Lung microvascular endothelial cell (primary cell): ENCODE measurements around the gene MT4. TPM values are rescaled to one million over a fixed set of nuclear protein-coding genes. Genes with fewer than 3 reads are reported as not detected.

Experiments
- DNase-seq, 2 donors: peaks; one replicate each; pipeline versions ENCODE4 v3.0.0 to v3.0.0-alpha.2; 2010; ENCODE audit warnings: low read depth in 2 of 2
- total RNA-seq: library from RNA; depleted of rRNA; stranded (reverse); fragments of >200 nt; gene quantifications from 2 replicates; pipeline ENCODE4 v1.2.1, GENCODE V29; 2014

MT4 gene
- total RNA-seq, 1 donor from 2014 or later: not detected

DNA sequence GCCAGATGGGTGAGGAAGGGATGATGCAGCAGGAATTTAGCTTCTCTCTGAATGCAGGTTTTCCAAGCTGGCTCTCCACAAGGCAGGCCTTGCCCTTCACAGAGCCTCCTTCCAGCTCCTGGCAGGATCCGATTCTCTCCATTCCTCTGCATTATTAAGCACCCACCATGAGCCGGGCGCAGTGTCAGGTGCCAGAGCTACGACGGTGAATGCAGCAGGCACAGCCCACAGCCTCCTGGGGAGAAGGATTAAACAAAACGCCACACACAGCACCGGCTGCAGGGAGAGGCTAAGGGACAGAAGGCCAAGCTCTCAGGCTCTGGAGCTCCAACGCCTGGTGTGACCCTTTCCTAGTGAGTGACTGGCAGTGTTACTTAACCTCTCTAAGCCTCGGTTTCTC is 36.5 kb downstream of the MT4 start:
- no peak for DNase-seq

DNA sequence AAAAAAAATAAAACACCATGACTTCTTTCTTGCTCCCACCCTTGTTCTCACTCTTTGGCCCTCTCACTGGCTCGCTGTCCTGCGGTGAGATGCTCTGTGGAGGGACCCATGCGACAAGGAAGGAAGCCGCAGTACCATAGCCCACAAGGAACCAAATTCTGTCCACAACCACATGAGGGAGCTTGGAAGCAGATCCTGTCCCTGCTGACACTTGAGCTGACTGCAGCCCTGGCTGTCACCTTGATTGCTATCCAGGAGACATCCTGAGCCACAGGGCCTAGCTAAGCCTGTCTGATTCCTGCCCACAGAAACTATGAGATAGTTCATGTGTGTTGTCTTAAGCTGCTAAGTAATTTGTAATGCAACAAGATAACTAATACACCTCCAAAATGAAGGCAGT is 38.7 kb downstream of the MT4 start:
- DNase-seq: peak; percentile 66 to 68

DNA sequence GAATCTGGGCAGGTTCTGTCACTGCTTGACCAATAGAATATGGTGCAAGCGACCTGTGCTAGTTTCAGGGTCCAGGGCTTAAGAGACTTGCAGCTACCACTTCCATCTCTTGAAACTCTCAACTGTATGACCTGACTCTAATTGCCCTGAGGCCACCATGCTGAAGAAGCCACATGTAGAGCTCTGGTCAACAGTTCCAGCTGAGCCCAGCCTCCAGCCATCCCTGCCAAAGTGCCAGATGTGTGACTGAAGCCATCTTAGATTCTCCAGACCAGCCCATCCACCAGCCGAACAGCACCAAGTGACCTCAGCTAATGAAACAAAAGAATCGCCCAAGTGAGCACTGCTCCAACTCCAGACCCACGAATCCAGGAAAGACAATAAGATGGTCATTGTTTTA is 40.1 kb downstream of the MT4 start:
- no peak for DNase-seq

DNA sequence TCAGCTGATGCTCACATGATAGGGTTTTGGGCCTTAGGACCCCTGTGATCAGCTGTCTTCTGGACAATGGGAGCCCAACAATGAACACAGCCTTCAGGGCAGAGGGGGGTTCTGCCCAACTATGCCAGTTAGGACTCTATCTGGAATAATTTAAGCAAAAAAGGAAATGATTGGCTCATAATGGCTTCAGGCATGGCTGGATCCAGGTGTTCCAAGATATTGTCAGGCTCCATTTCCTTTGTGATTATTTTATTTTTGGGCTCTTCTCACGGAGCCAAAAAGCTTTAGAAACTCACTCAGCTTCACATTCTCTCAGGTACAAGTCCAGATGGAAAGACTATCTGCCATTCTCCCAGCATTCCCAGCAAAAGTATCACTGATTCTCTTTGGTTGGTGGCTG is 40.6 kb downstream of the MT4 start:
- DNase-seq: no peak

DNA sequence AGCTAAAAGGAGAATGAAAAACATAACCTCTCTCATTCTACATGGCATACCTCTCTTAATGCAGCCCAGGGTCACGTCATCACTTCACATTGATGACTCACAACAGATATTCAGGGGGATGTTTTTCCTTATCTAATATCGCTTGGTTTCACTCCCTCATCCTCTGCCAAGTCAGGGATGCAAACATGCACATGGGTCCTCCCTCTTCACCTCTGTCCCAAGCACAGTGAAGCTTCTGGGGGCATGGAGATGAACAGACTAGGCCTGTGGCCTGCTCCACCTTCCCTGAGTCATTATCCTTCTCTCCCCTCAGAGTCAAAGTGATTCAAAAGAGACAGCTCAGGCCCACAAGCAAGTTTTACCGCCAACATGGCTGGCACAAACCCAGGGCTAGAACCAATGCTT is 41.2 kb downstream of the MT4 start:
- DNase-seq: peak; percentile 62 to 71

DNA sequence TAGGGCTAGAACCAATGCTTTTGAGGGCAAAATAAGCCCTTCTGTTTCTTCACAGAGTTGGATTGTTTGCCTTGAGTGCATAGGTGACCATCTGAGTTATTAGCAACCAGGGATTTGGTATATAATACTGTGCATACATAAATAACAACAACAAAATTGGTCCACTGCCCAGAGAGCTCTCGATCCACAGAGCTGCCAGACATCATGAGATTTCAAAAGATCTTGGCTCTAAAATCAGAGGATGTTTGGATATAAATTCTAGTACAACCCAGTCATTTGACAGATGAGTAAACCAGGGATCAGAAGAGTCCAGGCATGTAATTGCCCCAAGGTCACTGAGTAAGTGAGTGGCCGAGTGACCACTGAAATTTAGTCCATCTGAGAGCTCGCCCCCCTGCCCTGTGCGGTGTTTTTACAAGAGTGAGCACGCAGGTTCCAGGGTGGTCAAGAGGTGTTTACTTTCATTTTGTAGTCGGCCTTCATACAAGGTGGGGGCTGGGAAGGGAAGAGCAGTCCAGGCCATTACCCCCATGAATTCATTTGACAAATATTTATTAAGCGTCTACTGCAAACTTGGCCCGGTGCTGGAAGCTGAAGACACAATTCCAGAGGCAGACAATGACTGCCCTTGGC is 41.7 kb downstream of the MT4 start:
- peak in 1 of 2 donors; percentile 77 for DNase-seq

DNA sequence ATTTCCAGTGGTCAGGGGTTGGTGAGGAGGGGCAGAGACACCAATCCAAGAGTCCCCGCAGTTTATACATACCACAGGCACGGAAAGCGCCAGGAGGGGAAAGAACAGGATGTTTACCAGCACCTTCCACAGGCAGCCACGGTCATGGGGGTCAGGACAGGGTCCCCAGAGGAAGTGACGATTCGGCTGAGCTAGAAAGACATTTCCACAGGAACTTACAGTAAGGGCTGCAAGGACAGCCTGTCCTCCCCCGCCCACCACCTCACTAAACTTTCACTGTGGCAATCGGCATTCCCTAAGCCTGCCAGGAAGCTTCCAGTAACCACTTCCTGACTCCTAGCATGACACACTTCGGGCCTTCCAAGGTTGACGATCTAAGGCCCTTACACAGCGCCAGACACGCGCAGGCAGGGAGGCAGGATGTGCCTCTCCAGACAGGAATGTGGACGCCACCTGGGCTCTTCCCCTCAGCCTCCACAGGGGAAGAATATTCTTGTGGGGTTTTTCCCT is 42.3 kb downstream of the MT4 start:
- peak; percentile 98 to 99 for DNase-seq

DNA sequence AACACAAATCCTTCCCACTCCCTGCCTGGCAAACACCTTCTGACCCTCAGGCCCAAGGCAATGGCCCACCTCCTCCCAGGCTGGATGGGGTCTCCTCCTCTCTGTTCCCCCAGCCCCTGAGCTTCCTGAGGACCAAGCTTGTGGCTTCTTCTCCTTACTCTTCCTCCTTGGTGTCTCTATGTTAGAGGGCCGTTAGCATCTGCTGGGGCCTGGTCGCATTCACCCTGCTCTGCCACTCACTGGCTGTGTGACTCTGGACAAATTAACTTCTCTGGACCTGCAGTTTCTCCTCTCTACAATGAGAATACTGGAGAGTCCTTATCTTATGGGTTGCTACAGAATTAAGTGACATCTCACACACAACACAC is 42.8 kb downstream of the MT4 start:
- no peak for DNase-seq

DNA sequence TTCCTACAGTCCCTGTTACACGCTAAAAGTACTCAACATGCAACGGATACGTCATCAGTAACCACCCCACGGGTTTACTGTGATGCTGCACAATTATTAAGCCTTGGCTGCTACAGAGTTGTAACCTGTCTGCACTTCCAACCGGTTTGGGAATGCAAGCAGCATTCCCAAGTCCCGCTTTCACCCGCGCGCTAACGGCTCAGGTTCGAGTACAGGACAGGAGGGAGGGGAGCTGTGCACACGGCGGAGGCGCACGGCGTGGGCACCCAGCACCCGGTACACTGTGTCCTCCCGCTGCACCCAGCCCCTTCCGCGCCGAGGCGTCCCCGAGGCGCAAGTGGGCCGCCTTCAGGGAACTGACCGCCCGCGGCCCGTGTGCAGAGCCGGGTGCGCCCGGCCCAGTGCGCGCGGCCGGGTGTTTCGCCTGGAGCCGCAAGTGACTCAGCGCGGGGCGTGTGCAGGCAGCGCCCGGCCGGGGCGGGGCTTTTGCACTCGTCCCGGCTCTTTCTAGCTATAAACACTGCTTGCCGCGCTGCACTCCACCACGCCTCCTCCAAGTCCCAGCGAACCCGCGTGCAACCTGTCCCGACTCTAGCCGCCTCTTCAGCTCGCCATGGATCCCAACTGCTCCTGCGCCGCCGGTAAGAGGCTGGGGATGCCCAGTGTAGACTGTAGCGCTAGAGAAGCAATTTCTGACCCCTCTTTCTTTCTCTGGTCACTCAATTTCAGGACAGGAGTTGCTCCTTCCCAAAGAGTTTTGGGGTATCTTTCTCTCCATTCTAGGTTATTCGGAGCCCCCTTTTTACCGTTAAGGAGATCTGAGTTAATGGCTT is 43.4 kb downstream of the MT4 start, which contains the start of gene MT2A:
TSS of gene MT2A (plus strand) at position 542 of the 833 bp plus-strand sequence. CDS start at position 614, 72 bp downstream.
- peak; percentile 96 to 99 for DNase-seq

DNA sequence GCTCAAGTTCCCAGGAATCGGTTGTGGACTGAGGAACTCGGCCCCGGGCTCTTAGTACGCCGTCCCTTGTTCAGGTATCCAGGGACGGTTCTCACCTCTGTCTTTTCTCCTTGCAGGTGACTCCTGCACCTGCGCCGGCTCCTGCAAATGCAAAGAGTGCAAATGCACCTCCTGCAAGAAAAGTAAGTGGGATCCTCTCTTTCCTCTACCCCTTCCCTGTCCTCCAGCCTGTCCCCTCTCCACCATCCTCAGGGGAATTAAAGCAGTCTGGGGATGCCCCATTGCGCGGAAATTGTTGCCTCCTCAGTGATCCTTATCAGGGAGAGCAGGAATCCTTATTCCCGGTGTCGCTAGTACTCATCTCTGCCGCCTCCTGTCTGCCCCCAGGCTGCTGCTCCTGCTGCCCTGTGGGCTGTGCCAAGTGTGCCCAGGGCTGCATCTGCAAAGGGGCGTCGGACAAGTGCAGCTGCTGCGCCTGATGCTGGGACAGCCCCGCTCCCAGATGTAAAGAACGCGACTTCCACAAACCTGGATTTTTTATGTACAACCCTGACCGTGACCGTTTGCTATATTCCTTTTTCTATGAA is 44.1 kb downstream of the MT4 start:
- DNase-seq: no peak

DNA sequence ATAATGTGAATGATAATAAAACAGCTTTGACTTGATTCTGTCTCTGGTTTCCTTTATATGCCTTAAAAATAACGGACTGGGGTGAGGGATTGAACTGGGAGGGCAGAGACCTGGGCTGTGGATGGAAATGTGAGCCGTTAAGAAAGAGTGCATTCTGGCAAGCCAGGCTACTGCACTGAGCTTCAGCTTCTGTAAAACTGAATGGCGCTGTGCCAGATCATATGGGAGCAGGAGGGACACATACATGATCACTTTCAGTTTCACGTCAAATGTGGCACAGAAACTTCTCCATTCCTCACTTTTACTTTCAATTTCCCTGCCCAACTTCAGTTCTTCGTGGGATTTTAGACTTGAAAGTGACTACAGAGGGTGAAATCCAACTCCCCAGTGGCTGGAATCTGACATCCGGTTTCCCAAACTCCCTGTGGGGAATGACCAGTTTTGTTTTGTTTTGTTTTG is 44.6 kb downstream of the MT4 start:
- DNase-seq: peak; percentile 91 to 93

DNA sequence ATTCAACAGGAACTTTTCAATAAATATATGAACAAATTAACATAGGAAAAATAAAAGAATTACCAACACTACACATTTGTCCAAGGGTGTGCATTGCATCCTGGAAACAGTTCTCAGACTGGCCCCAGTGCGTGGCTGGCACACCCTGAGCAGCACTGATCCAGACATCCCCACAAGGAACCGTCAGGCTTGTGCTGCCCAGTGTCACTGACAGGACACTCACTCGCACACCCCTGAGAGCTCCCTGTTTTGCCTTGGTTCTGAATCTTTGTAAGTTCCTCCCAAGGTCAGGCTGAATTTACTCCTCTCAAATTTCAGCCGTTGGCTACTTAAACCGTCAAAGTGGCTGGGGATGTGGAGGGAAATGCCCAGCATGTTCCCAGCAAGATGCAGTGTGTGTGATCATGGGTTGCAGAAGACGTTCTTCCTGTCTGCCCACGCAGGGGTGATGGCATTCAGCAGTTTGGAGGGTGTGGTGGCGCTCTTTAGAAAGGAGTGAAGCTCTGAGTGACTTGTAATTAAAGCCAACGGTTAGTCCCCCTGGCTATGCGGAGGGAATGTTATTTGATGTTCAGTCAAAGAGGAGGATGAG is 45.2 kb downstream of the MT4 start:
- DNase-seq: peak; percentile 37 to 87

DNA sequence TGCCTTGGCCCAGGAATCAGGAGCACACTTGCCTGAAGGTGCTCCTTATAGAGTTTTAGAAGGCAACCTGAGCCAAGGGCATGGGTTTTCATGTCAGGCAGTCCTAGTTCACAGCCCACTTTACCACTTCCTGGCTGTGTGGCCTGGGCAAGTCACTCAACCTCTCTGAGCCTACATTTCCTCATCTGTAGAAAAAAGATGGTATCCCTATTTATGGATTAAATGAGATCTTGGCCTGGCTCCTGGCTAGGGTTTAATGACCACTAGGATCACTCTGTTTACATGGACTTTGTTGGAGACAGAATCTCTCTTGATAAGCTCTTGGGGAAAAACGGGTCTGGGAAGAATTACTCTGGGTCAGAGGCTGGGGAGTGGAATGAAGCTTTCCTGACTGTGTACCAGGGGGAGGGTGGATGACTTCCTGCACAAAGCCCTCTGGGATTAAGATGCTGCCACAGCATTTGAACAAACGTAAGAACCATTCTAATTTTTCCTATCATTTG is 45.8 kb downstream of the MT4 start:
- DNase-seq: no peak

DNA sequence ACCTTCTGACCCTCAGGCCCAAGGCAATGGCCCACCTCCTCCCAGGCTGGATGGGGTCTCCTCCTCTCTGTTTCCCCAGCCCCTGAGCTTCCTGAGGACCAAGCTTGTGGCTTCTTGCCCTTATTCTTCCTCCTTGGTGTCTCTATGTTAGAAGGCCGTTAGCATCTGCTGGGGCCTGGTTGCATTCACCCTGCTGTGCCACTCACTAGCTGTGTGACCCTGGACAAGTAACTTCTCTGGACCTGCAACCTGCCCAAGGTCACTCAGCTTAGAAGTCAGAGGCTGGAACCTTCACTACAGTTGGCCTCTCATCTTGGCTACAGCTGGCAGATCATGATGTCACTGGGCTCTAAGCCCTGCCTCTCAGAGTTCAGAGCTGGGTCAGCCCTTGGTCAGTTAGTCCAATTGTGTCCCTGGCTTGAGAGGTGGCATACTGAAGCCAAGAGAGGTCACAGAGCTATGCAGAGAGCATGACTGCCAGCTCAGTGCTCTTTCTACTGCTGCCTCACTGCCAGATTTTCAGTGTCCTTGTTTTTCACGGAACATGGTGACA is 46.5 kb downstream of the MT4 start:
- peak; percentile 36 to 67 for DNase-seq

DNA sequence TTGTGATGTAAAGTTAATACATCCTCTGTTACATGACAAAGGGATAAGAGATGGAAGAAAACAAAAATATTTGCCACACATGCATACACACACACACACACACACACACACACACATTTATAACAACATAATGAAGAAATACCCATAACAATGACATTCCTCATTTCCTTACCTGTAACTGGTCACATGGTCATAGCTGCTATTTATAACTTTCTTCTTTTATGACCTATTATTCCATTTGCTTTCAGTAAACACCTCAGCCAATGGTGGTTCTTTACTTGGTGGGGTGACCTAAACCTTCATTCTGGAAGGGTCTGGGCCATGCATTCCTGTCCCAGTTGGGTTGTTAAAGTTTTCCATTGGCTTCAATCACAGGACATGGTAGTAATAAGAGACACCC is 48.8 kb downstream of the MT4 start:
- no peak for DNase-seq

DNA sequence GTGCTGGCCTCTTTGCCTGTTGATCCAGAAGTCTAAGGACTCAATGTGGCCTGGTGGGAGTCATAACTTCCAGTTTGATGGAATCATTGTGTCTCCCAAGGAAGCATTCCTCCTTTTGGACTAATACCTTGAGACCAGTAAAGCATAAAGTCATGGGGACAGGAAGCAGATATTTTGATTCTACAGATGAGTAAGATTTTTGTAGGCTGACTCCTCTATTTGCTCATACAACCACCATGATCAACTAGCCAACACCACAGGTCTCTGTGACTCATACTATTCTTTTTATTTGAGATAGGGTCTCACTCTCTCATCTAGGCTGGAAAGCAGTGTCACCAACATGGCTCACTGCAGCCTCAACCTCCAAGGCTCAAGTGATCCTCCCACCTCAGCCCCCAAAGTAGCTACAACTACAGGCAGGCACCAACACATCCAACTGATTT is 49.7 kb downstream of the MT4 start:
- DNase-seq: peak in 1 of 2 donors; percentile 72

DNA sequence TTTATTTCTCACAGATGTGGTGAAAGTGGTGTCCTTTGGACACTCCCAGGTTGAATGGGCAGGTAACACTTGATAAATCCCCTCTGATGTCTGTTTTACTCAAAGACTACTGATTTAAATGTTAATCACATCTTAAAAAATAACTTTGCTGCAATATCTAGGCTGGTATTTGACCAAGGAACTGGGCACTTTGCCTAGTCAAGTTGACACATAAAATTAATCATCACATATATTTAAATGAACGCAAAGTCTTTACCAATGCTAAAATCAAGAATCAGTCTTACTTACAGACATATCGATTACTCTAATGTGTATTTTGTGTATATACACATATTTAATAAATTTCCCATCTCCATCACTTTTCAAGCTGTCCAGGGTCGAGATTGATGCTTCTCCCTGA is 50.5 kb downstream of the MT4 start:
- DNase-seq: no peak

DNA sequence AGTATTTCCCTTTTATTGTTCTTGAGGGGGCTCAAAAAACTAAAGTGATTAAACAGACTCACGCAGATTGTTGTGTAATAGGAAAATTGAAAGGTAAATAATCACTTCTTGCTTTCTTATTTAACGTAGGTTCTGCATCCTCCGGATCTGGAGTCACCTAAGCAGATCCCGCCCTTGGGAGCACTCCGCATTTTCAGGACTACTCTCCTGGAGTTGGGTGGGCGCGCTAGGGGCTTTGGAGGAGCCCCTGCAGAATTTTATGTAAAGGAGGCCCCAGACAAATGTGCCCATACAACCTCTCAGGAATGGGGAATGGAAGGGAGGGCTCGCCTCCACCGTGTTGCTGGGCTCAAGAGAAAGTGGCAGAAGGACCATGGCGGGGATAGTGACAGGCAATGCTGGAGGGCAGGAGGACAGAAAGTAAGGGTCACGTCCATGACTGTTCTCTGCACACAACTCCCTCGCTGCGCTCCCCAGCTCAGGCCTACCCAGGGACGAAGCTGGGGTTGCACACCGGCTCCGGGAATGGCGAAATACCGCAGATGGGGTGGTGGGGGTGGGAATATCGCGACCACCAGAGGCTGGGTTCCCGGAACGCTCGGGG is 51.8 kb downstream of the MT4 start:
- DNase-seq: no peak

DNA sequence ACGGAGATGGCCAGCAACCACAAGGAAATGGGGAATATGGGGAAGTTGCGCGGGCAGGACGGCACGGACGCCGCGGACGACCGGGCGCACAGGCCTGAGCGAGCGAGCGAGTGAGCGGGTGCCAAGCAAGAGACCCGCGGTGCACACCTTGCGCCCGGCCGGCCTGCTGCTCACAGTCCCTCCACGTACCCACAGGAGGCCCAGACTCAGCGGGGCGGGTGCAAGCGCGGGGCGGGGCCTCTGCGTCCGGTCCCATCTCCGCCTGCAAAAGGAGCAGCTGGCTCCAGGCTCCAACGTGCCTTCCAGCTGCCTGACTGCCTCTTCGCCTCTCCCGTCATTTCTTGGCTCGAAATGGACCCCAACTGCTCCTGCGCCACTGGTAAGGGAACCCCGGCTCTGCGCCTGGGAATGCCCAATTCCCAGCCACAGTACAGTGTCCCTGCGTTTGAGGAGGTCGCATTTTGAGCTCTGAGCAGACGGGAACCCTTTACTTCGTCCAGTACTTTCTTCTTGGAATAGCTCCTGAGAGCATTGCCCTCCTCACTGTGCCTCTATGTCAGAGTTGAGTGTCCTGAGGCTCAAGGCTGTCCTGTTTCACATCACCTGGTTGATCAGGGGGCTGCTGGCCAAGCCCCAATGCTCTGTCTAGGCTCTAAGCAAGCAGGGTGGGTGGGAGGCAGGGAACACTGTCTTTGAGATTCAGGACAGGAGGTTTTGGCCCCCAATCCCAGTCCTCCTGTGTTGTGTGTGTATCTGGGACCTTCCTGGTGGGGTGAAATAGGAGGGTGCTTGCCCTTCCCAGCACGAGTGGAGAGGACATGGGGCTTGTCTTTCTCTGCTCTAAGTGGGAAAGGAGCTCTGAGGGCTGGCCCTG is 52.6 kb downstream of the MT4 start:
- DNase-seq: peak in 1 of 2 donors; percentile 64

DNA sequence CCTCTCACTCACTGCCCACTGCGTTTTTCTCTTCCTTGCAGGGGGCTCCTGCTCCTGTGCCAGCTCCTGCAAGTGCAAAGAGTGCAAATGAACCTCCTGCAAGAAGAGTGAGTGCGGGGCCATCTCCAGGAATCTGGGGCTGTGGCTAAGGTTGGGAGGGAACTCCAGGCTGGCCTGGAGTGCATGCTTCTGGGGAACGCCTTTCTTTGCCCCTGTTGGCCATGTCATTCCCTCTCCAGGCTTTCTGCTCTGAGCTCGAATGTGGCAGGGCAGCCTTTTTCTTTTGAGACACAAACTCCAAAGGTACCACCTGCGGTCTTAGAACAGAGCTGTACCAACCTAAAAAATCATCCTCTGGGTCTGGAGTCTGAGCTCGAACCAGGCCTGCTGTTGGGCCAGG is 53.3 kb downstream of the MT4 start:
- no peak for DNase-seq
